Measurements from ENCODE around the gene ARMC7.

DNA sequence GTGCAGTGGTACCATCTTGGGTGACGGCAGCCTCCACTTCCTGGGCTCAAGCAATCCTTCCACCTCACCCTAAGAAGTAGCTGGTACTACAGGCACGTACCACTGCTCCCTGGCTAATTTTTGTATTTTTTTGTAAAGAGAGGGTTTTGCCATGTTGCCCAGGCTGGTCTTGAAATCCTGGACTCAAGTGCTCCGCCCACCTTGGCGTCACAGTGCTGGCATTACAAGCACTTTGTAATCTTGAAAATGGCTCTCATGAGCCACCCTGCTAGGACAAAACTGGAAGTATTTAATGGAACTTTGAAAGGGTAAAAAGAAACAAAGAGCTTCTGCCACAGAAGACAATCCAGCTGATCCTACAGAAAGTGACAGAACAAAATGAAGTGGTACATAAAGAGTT lies 63.8 kb downstream of the ARMC7 start:
- TF ChIP-seq POLR2A (IDR thresholded peaks at IDR 0.05) (no peak), CTCF (IDR thresholded peaks at IDR 0.05) (no peak)
